Measurements from ENCODE around the gene RBM26.

RBM26 gene

DNA sequence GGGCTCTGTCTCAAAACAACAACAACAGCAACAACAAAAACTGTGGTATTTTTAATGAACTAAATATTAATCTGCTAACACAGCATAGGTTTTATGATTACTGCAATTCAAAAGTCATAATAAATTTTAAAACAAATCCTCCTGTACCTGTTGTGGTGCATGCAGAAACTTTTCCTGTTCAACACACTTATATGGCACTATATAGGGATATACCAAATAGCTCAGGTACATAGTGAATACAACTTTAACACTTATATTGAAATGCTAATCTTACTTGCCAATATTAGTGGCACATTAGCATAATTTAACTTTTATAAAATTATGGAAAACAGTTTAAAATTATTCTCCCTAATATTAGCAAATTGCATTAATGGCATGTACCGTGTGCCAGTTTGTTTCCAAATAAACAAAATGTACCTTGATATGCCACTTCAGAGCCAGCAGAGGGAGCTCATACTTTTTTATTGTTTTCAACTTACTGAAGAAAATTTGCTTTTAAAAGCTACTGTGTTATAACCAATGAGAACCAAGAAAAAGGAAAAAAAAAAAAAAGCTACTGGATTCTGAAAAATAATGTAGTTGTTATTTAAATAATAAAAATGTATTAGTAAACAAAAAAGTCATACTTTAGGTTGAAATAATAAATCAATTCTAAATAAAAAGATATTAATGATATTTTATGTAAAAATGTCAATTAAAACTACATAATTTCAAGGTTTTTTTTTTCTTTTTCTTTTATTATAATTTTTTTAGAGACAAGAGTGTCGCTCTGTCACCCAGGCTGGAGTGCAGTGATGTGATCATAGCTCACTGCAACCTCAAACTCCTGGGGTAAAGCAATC lies 18.0 kb upstream of the RBM26 start:
- FAIRE-seq: peak; percentile 99

DNA sequence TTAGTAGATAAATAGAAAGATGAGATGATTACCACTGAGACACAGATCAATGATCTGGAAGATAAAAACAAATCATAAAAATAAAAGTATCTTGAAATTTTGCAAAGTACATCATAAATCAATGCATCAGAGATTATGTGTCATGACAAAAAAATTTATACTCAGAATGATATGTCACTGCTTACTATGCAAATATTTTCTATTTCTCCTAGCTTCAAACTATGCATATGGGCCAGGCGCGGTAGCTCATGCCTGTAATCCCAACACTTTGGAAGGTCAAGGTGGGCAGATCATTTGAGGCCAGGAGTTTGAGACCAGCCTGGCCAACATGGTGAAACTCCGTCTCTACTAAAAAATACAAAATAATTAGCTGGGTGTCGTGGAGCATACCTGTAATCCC lies 17.3 kb upstream of the RBM26 start:
- FAIRE-seq: no peak

DNA sequence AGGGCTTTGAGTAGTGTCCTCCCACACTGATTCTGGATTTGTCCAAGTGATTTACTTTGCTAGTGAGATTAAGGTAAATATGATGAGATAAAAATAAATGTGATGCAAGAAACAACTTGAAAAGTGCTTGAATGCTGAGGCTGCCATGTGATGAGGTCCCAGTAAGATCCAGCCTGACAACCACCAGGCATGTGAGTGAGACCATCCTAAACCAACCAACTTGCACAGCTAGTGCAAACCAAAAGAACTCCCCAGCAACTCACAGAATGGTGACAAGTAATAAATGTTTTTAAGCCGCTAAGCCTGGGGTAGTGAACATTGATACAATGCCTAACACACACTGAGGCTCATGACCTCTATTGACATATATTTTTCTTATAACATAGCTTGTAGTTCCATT lies 13.3 kb upstream of the RBM26 start:
- no peak for FAIRE-seq

DNA sequence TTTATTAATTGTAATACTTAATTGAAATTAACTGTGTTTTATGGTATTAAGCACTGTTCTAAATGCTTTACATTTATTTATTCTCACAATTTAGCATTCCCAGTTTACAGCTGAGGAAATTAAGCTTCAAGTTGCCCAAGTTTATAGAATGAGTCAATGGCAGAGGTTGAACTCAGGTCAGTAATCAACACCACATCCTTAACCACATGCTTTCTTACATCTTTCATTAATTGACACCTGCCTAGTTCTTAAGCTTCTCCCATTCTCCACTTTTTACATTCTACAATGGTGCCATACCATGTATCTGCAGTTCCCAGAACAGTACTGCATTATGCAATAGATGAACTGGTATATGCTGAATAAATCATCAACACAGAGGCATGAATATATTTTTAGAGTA lies 11.7 kb upstream of the RBM26 start:
- no peak for FAIRE-seq

DNA sequence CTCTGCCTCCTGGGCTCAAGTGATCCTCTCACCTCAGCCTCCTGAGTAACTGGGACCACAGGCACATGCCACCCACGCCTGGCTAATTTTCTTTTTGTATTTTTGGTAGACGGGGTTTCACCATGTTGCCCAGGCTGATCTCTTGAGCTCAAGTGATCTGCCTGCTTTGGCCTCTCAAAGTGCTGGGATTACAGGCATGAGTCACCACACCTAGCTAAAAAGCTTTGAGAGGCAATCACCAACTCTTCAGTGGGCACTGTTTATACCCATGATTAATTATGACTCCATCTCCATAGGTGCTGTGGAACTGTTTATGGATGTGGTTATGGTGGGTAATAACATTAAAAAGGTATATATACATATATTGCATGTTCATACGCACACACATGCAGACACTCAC lies 7.5 kb upstream of the RBM26 start:
- FAIRE-seq: no peak

DNA sequence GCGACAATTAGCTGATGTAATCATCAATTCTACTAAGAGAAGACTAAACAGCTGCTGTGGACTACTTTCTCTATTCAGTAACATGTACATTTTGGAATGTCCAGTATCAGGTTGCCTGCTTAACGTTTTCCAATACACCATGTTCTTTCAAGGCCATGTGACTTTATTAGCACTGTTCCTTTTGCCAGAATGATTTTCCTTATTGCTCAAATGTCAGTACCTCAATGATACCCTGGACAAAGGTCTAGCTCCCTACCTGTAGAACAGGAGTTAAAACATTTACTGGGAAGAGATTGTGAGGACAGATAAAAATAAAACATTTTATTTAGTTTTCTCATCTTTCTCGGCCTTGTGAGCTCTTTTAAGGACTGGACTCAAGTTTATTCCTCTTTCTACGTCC lies 3.8 kb upstream of the RBM26 start:
- FAIRE-seq: no peak

DNA sequence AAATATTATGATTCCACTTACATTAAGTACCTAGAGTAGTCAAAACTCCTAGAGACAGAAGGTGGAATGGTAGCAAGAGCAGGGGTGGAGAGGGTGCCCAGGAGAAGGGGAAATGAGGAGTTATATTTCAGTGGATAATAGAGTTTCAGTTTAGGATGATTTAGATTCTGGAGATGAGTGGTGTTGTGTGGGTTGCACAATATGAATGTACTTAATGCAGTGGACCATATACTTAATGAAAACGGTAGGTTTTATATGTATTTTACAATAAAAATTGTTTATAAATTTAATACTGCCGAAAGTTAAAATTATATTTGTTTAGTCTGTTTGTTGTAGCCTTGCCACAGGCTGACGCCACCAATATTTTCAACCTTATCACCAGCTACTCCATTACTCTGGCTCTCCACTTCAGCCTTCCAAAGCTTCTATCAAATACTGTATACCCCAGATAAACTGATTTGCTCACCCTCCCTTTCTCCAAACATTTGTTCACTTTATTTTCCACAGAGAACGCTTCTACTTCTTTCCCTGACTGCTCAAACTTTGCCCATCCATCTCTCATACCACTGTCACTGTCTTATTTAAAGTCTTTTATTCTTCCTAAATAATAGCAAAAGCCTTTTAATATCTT lies 1.4 kb upstream of the RBM26 start:
- no peak for FAIRE-seq

DNA sequence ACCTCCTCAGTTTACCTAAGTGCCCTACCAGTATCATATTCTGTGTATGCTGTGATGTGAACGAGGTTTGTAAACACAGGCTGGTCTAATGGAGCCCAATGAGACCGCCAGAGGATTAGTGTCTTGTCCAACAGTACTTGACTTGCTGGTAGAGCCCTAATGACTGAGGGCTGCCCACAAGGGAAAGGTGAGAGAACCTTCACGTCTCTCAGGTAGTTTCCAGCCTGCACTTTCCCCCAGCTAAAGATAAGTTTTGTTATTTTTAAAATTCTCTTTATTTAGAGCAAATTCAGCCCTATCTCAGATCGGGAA lies 498 bp upstream of the RBM26 start:
- FAIRE-seq: no peak

DNA sequence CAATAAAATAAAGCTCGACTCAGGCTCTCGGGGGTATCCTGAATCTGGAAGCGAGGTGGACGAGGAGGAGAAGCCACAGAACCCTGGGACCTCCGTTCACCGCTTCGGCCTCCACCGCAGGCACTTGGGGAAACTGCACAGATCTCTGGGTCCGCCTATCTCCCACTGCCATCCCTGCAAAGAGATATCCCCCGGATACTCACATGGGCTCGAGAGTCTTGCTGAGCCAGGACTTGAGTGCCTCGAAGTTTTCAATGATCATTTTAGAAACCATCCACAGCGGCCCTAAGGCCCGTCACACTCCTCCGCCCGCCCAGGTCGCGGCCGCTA lies 589 bp downstream of the RBM26 start:
- FAIRE-seq: no peak

DNA sequence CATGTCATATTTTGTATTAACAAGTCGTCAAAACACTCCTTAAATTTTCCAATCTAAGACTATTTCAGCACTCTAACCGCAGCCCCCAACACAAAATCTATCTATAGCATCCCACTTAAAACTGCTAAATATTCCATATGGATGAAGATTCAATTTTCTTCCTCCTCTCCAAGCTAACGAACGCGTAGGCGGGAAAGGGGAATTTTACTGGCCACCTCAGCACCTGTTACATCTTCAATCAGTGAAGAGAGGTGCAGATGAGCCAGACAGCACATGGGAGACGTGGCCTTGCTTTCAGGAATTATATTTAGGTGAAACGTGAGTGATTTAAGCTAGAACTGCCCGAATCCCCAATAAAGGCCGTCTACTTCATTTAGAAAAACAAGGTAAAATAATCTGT lies 1.1 kb downstream of the RBM26 start:
- peak; percentile 77 for FAIRE-seq

DNA sequence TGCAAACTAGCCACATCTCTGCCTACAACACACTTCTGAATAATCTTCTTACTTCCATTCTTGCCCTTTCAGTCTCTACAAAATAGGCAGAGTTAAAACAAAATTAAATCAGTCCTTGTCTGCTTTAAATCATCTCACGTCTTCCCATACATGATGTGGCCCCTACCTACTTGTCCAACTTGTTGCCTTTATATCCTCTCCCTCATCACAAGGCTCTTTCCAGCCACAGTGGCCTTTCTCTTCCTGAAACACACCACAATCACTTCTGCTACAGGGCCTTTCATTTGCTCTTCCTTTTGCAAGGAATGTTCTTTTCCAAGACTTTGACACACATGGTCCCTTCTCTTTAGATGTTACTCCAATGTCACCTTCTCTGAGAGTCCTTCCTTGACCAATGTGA lies 1.7 kb downstream of the RBM26 start:
- no peak for FAIRE-seq

DNA sequence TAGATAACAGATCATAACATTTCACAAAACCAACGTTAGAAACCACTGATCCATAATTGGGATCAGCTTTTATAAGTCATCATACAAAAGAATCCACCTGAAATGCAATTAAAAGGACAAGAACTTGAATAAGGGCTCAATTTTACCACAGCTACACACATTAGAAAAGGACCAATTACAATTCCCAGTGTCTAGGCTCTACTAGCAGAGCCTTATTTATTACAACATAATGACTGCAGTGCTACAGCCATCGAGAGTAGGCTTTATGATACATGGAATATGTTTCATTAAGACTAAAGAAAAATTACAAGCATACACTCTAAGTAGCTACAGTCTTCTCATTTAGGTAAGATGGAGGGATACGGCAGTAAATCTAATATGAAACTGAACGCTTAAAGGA lies 2.9 kb downstream of the RBM26 start:
- FAIRE-seq: no peak

DNA sequence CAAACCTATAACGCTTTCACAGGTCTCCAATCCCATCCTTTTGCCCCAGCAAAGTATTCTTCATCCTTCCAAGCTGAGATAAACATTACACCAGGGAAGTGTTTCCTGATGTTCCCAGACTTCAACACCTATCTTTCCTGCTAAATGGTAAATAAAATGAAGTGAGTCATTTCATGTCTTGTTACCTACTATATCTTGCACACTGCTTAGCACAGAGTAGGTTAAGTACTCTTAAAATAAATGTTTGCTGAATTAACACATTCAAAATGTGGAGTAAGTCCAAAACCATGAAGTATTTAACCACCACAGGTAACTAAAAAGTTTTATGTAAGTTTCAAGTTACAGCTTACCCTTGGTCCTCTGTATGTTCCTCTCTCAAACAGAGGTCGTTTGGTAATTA lies 3.4 kb downstream of the RBM26 start:
- FAIRE-seq: peak; percentile 17

DNA sequence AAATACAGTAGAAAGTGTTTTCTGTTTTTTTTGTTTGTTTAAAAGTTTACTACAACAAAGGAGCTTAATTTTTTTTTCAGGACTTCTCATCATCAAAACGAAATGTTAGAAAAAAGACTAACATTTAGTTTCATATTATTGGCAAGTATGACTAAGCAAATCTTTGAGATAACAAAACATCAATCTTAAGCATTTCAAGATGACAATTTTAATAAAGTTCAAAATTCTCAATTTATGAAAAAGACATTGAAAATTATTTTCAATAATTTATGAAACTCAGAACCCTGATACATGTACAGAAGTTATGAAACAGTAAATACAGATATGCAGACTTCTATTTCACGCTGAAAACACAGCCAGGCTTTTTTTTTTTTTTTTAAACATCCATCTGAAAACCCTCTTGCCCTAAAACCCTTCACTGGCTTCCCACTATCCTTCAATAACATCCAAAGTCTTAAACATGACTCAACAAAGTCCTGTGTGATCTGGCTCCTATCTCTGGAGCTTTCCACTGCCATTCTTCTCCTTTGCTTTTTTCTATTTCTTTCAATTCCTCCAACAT lies 3.9 kb downstream of the RBM26 start:
- FAIRE-seq: peak; percentile 61

DNA sequence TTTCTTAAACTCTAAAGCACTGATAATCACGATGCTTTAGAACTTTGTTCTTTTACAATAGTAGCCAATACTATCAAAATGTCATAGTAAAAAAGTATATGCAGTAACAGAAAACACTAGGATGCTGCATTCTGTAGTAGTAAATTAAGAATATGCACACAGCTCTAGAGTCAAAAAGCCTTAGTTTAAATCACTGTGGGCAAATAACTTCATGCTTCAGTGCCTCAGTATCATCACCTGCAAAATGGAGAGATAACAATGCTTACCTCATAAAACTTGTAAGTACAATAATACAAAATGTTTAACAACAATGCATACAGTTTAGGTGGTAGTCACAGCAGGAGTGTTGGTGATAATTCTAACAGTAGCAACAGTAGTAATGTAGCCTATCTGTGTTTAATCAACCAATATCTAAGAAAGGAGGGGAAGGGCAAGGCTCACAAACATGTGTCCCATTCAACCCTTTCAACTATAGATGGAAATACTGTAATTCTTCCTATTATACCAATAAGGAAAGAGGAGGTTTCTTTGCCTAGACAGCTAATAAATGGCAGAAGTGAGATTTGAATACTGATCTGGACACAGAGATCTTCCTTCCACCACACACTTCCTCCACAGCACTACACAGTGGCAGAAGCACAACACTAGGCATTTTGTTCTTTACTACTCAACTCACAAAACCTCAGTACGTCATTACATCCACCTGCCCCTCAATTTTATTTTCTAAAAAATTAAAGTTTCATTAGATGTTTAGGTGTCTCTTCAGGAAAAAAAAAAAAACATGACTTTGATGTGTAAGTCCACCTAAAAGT lies 4.6 kb downstream of the RBM26 start:
- FAIRE-seq: no peak

DNA sequence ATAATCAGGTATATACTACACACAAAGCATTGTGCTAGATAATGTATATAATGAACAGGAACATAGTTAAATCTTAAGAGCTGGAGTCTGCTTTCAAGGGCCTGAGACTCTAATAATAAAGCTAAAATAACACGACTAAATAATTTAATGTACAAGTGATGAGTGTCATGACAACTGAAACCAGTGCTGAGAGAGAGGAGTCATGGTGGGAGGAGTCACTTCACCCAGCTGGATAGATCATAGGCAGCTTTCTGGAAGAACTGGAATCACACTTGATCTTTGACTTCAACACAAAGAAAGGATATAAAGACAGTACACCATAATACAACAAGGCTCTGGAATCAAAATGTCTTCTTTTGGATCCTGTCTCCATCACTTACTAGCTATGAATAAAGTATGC lies 7.1 kb downstream of the RBM26 start:
- FAIRE-seq: peak; percentile 43

DNA sequence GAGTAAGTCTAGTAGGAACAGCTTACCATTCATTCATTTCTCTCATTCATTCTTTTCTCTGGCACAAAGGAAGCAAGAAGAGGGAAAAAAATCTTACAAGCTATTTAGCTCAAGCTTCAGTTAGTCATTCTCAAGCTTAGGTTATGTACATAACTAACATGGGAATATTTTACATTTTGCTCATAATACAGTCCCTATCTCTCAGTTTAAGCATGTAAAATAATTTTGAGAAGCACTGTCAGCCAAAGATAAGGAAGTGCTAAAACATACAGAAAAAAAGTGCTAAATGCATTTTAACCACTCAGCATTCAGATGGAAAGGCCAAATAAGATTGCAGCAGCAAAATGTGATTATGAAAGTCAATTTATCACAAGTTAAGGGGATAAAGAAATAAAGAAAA lies 7.9 kb downstream of the RBM26 start:
- peak; percentile 47 for FAIRE-seq

DNA sequence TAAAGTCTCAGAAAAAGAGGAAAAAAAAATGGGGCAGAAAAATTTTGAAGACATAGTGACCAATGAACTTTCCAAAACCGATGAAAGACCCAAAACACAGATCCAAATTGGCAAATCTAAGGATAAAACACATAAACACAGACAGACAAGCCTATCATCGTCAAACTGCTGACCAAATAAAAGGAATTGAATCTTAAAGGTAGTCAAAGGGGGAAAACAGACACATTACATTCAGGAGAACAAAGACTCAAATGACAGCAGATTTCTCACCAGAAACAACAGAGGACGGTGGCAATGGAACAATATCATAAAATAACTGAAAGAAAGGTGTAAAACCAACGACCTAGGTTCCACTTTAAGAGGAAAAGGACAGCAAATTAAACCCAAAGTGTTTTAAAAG lies 10.2 kb downstream of the RBM26 start:
- FAIRE-seq: no peak

DNA sequence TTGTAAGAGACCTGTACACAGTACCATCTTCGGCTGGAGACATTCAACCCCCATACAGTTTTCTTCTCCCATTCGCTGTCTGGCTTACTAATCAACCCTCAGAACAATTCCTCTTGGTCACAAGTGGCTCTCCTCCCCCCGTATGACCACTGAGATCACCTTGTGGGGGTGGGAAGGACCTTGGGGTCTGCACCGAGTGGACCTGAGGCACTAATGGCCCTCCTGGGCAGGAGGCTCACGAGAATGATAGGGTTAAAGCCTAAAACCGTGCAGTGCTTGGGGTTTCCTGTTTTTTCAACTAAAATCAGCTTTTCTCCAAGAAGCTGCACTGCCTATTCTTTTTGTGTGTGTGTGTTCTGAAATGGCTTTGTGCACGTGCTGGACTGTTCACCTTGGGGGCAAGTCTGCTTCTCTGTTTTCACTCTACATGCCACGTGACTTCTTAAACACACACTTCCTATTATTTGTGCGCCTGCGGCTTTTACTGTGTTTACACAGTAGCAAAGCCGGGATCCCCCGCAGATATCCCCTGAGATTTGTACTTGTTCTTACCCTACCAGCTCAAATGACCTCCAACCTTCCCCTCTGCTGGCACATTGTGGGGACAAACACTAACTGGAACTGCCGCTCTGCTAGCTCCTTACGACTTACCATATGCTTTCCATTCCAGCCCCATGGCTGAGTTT lies 12.3 kb downstream of the RBM26 start:
- no peak for FAIRE-seq

DNA sequence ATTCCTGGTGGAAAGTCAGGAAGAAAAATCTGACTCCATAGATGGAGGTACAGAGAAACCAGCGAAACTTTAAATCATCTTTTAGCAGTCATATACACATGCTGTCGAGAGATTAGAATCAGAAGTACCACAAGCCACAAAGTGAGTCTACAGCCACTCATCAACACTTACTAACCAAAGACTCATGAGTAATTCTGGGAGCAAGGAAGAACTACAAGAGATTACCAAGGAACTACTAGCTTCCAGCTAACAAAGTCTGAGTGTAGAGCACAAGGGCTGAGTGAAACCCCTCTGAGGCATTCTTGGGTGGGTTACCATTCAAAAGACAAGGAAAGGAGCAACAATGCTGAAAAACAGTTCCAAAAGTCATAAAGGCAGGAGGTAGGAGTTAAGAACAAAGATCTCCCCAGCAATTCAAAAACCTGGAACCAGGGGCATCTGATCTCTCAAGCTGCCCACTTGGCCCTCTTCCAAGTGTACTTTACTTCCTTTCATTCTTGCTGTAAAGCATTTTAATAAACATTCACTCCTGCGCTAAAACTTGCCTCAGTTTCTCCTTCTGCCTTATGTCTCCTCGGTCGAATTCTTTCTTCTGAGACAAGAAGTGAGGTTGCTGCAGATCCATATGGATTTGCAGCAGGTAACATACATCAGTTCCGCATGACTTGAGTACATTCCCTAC lies 13.0 kb downstream of the RBM26 start:
- FAIRE-seq: no peak

DNA sequence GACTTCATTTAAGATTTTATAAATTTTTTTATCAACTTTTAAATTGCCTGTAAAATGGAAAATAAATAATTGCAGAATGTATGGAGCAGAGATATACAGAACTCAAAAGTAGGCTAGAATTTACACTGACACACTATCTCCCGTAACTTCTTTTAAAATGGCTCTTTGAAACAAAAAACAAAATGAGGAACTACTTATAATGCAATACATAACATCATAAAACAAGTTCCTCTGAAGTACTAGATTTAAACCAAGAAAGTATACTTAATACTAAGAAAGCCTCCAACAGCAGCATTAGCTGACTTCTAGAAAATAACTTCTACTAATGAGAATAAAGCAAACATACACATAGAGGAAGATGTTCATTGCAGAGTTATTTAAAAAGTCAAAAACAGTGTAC lies 17.0 kb downstream of the RBM26 start:
- FAIRE-seq: no peak

DNA sequence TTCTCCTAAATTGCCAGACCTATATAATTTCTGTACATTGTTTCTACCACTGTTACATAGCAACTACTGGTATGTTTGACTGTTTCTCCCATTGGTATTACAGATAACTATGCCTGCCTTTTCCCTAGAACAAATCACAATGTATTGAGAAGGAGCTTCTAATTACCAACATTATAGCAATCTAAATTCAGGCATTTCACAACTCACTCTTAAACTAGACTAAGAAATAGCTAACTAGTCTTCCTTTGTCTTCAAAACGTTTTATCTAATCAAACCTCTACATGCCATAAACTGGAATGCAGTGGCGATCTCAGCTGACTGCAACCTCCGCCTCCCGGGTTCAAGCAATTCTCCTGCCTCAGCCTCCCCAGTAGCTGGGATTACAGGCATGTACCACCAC lies 18.2 kb downstream of the RBM26 start:
- no peak for FAIRE-seq

Measured in islet of Langerhans (tissue), 1 donor.